Fibroblast of lung (primary cell): ENCODE results near the gene CD151. TPM values are rescaled to one million over a fixed set of nuclear protein-coding genes. Genes with fewer than 3 reads are reported as not detected.

ENCODE experiments used
- DNase-seq, 2 donors: peaks; one replicate each; pipeline versions ENCODE4 v3.0.0 to v3.0.0-alpha.2; 2010; ENCODE audit warnings: low read depth in 2 of 2
- H2AFZ ChIP-seq: 2 replicates; pipeline ENCODE4 v1.5.1; 2012; ENCODE audit warnings: low read length, control low read depth, inconsistent platforms
- H3K27ac ChIP-seq: 2 replicates; pipeline ENCODE4 v1.5.1; 2011; ENCODE audit warnings: low read length, control low read depth; ENCODE audit not compliant: insufficient read depth
- H3K27me3 ChIP-seq: 2 replicates; pipeline ENCODE4 v1.5.1; 2011; ENCODE audit warnings: mild to moderate bottlenecking, low read length; ENCODE audit not compliant: control insufficient read depth, insufficient read depth
- H3K36me3 ChIP-seq: 2 replicates; pipeline ENCODE4 v1.5.1; 2011; ENCODE audit warnings: low read length; ENCODE audit not compliant: control insufficient read depth, insufficient read depth
- H3K4me1 ChIP-seq: 2 replicates; pipeline ENCODE4 v1.5.1; 2011; ENCODE audit warnings: low read length; ENCODE audit not compliant: control insufficient read depth, insufficient read depth; ENCODE audit errors: extremely low read depth
- H3K4me2 ChIP-seq: 2 replicates; pipeline ENCODE4 v1.5.1; 2011; ENCODE audit warnings: low read length, control low read depth; ENCODE audit not compliant: insufficient read depth; ENCODE audit errors: extremely low read depth
- H3K4me3 ChIP-seq, 4 experiments: fragments of 200-600 bp in 1 of 4; sonication (generic) in 1 of 4; replicated peaks in 1 of 4; 2 replicates each; pipeline ENCODE4 v1.5.1; 2011 to 2016; ENCODE audit warnings: low read length in 4 of 4, low read depth in 3 of 4, mild to moderate bottlenecking in 3 of 4, control low read depth in 2 of 4, inconsistent platforms in 1 of 4, mixed read lengths in 1 of 4; ENCODE audit not compliant: insufficient read depth in 1 of 4; ENCODE audit errors: control extremely low read depth in 1 of 4
- H3K79me2 ChIP-seq: 2 replicates; pipeline ENCODE4 v1.5.1; 2012; ENCODE audit warnings: mild to moderate bottlenecking, low read length, inconsistent platforms; ENCODE audit not compliant: control insufficient read depth, insufficient read depth
- H3K9ac ChIP-seq: 2 replicates; pipeline ENCODE4 v1.5.1; 2011; ENCODE audit warnings: mild to moderate bottlenecking, low read length, control low read depth; ENCODE audit not compliant: insufficient read depth
- H3K9me3 ChIP-seq: 2 replicates; pipeline ENCODE4 v1.5.1; 2012; ENCODE audit warnings: low read depth, low read length; ENCODE audit not compliant: control insufficient read depth, insufficient read depth
- H4K20me1 ChIP-seq: 2 replicates; pipeline ENCODE4 v1.5.1; 2011; ENCODE audit warnings: low read length; ENCODE audit not compliant: control insufficient read depth, insufficient read depth; ENCODE audit errors: extremely low read depth
- EZH2 ChIP-seq: IDR thresholded peaks from 2 replicates; pipeline ENCODE4 v1.5.1; 2012; ENCODE audit warnings: low read length, control low read depth, mild to moderate bottlenecking; ENCODE audit errors: missing control alignments
- polyA plus RNA-seq, 2 donors: library from polyadenylated mRNA; depleted of rRNA in 1 of 2; stranded (reverse) in 1 of 2; unstranded in 1 of 2; fragments of >200 nt; gene quantifications; 2 replicates each; pipeline ENCODE4 v1.2.1, GENCODE V29; 2011 to 2012; ENCODE audit warnings: missing spikeins in 1 of 2
- total RNA-seq: library from RNA; depleted of rRNA; stranded (reverse); fragments of >200 nt; gene quantifications from 2 replicates; pipeline ENCODE4 v1.2.1, GENCODE V29; 2014
- TF ChIP-seq, protein P1 (sequence below), 2 donors: IDR thresholded peaks in 1 of 2; conservative IDR thresholded peaks in 1 of 2; 1 replicate in 1 of 2; 2 replicates in 1 of 2; pipeline ENCODE4 v1.5.1; 2011 to 2012; ENCODE audit warnings: low read length in 2 of 2, control low read depth in 1 of 2, inconsistent platforms in 1 of 2, low read depth in 1 of 2, mild to moderate bottlenecking in 1 of 2

Gene CD151
- total and polyA plus RNA-seq, 2 donors (not counting 1 experiment from before 2014, with no cell fraction given) = 547 to 711 TPM

DNA sequence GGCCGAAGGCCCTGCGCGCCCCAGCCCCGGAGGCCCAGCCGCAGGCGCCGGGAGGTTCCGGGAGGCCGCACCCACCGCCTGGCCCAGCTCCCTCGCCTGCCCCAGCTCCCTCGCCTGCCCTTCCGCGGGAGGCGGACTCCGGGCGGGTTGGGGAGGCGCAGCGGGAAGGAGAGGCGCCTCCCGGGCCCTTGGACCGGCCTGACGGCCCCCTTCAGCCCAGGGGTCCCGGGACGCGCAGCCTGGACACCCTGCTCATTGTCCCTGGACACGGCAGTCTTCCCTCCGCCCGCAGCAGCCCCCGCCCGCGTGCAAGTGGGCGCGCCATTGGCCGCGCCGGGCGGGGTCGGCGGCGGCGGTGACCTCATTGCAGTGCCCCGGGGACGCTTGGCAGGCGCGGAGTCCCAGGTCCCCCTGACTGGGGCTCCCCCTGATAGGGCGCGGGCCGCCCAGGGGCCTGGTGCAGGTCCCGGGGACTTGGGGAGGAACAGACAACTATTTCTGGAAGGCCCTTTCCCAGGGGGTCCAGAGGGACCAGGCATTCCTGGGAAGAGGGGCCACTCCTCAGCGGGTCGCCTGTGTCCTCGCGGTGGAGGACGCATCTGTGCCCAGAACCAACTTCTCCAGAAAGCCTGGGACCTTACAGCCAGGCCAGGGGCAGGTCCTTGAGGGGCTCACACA, 501 bp downstream of the CD151 start:
- no peaks in the 10 kb centered on the region for H3K9me3 ChIP-seq
- H4K20me1 ChIP-seq = no peaks in the 10 kb centered on the region
- H3K4me2 ChIP-seq = peak overlapping the region; percentile 93
- no peak overlapping the region for H2AFZ ChIP-seq
- H3K36me3 ChIP-seq = peaks cover 22% of the 10 kb centered on the region
- H3K4me3 ChIP-seq = peak overlapping the region; percentile 75 to 83 (median 78)
- H3K4me1 ChIP-seq = peaks cover 40% of the 10 kb centered on the region
- no peaks in the 10 kb centered on the region for H3K27me3 ChIP-seq
- peak in 1 of 2 donors; percentile 44 for DNase-seq
- peaks cover 40% of the 10 kb centered on the region for H3K79me2 ChIP-seq
- H3K9ac ChIP-seq = peak overlapping the region; percentile 74
- no peak for TF ChIP-seq EZH2
- TF ChIP-seq, protein P1, sequence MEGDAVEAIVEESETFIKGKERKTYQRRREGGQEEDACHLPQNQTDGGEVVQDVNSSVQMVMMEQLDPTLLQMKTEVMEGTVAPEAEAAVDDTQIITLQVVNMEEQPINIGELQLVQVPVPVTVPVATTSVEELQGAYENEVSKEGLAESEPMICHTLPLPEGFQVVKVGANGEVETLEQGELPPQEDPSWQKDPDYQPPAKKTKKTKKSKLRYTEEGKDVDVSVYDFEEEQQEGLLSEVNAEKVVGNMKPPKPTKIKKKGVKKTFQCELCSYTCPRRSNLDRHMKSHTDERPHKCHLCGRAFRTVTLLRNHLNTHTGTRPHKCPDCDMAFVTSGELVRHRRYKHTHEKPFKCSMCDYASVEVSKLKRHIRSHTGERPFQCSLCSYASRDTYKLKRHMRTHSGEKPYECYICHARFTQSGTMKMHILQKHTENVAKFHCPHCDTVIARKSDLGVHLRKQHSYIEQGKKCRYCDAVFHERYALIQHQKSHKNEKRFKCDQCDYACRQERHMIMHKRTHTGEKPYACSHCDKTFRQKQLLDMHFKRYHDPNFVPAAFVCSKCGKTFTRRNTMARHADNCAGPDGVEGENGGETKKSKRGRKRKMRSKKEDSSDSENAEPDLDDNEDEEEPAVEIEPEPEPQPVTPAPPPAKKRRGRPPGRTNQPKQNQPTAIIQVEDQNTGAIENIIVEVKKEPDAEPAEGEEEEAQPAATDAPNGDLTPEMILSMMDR (conservative IDR thresholded peaks at IDR 0.05 in 1 of 2, IDR thresholded peaks at IDR 0.05 in 1 of 2; ENCODE audit: low read depth in 1 of 2, low read length in 2 of 2) = no peak
- H3K27ac ChIP-seq = peak overlapping the region; percentile 85

DNA sequence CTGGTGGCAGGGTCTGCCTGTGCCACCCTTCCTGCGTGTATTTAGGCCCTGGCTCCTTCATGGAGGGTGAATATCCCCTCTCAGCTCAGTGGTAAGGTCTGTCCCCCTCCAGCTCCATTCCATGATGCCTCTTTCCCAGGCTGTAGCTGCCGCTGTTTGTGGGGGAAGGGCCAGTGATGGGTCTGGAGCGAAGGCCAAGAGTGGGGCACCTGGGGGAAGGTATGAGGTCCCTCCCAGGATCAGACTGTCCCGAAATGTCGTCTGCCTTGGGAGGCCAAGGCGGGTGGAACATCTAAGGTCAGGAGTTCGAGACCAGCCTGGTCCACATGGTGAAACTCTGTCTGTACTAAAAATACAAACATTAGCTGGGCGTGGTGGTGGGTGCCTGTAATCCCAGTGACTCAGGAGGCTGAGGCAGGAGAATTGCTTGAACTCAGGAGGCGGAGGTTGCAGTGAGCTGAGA, 1.1 kb downstream of the CD151 start:
- TF ChIP-seq EZH2 = no peak
- TF ChIP-seq, protein P1 (conservative IDR thresholded peaks at IDR 0.05 in 1 of 2, IDR thresholded peaks at IDR 0.05 in 1 of 2; ENCODE audit: low read depth in 1 of 2, low read length in 2 of 2) = no peak
- Histone ChIP-seq H3K9me3 (no peaks in the 10 kb centered on the region), H3K27me3 (no peaks in the 10 kb centered on the region), H3K4me1 (peaks cover 39% of the 10 kb centered on the region), H2AFZ (no peak overlapping the region), H3K9ac (peak overlapping the region; percentile 74), H4K20me1 (no peaks in the 10 kb centered on the region), H3K36me3 (peaks cover 26% of the 10 kb centered on the region), H3K4me3 (peak overlapping the region; percentile 75 to 83 (median 78)), H3K4me2 (peak overlapping the region; percentile 93), H3K79me2 (peaks cover 45% of the 10 kb centered on the region), H3K27ac (peak overlapping the region; percentile 88)
- peak in 1 of 2 donors; percentile 40 for DNase-seq

DNA sequence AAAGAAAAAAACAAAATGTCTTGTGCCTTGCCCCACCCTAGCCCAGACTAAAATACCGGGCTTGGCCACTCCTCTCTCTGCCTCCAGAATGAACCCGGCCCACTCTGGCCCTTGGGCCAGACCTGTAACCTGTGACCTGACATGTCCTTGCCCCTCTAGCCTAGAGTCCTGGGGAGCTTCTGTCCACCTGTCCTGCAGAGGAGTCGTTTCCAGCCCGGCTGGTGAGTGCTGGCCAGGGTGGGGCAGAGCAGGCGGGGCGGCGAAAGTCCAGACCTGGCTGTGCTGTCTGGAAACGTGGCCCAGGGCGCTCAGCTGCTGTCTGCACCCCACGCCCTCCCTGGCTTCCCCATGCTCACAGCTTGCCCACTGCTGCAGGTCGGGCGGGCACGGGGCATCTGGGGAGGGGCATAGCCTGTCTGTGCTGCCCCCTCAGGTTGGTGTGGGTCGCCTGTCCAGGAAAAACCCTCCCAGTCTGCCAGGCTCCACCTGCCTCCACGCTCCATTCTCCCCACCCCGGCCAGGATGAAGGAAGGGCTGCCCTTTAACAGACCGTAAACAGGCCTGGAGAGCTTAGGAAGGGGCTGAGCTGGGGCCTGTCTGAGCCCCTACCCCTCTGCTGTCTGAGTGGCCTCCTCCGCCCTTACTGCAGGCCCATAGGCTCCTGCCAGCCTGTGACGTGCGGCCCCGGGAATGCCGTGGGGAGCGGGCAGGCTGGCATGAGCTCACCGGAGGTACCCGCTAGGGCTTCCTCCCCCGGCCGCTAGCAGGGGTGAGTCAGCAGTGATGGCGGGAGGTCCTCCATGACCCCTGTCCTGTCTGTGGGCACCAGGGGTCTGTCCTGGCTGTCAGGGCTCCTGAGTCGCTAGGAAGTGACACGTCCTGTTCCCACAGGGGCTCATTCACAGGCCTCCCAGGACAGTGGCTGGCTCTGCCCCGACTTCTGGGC, 1.9 kb downstream of the CD151 start:
- peaks cover 33% of the 10 kb centered on the region for H3K36me3 ChIP-seq
- peaks cover 33% of the 10 kb centered on the region for H3K4me1 ChIP-seq
- peak overlapping the region; percentile 87 for H3K4me2 ChIP-seq
- peaks cover 51% of the 10 kb centered on the region for H3K79me2 ChIP-seq
- H3K4me3 ChIP-seq = peak overlapping the region in 3 of 4 experiments; percentile 37 to 83 (median 80)
- H3K27me3 ChIP-seq = no peaks in the 10 kb centered on the region
- no peak overlapping the region for H2AFZ ChIP-seq
- peak overlapping the region; percentile 88 for H3K27ac ChIP-seq
- peak; percentile 64 to 83 for DNase-seq
- H3K9ac ChIP-seq = peak overlapping the region; percentile 53
- H4K20me1 ChIP-seq = no peaks in the 10 kb centered on the region
- TF ChIP-seq, protein P1 (conservative IDR thresholded peaks at IDR 0.05 in 1 of 2, IDR thresholded peaks at IDR 0.05 in 1 of 2; ENCODE audit: low read depth in 1 of 2, low read length in 2 of 2) = no peak
- no peak for TF ChIP-seq EZH2
- H3K9me3 ChIP-seq = no peaks in the 10 kb centered on the region
